ENCODE results near the gene PMS2.
A peak's percentile ranks its signal among the peaks of the same experiment; 100 is the strongest.
"Not testable (repeated sequence)": the region's sequence is repeated elsewhere in the genome, so short reads cannot be mapped to it uniquely, and the experiment has no call there.

The PMS2 gene, protein sequence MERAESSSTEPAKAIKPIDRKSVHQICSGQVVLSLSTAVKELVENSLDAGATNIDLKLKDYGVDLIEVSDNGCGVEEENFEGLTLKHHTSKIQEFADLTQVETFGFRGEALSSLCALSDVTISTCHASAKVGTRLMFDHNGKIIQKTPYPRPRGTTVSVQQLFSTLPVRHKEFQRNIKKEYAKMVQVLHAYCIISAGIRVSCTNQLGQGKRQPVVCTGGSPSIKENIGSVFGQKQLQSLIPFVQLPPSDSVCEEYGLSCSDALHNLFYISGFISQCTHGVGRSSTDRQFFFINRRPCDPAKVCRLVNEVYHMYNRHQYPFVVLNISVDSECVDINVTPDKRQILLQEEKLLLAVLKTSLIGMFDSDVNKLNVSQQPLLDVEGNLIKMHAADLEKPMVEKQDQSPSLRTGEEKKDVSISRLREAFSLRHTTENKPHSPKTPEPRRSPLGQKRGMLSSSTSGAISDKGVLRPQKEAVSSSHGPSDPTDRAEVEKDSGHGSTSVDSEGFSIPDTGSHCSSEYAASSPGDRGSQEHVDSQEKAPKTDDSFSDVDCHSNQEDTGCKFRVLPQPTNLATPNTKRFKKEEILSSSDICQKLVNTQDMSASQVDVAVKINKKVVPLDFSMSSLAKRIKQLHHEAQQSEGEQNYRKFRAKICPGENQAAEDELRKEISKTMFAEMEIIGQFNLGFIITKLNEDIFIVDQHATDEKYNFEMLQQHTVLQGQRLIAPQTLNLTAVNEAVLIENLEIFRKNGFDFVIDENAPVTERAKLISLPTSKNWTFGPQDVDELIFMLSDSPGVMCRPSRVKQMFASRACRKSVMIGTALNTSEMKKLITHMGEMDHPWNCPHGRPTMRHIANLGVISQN

DNA sequence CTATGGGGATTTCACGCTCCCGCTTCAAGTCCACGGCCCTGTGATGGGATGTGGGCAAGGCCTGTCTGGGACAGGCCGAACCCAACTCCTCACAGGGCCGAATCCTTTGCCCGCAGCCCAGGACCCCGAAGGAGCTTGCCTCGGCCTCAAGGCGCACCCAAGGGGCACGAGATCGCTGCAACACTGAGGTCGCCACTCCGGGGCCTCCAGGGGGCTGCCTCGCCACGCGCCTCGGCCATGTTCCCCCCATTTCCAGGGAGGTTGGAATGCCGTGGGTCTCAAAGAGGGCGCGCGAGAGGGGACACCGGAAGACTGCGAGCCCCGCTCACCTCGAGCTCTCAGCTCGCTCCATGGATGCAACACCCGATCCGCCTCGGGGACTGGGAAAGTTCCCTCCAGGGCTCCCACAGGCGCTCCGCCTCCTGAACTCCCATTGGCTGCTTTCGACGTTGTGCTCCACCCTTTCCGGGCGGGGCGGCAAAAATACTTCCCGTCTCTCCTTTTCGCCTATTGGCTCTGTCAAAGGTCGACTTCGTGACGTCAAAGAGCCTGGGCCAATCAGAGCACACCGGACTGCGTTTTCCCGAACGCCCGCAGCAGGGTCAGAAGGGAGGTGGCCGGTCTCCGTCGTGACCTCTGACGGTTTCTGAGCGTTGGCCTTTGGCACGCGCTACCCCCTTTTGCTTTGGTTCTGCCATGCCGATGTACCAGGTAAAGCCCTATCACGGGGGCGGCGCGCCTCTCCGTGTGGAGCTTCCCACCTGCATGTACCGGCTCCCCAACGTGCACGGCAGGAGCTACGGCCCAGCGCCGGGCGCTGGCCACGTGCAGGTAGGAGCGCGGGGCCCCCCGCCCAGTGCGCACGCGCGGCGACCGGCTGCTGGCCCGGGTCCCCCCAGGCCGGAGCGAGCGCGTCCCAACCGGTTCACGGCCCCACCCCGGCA, at the start of gene PMS2, which contains the start of gene AIMP2:
Gene PMS2, minus strand, starts transcription at position 382 of the 944 bp plus-strand sequence. Its CDS starts 30 bp downstream, at position 352.
Gene AIMP2, plus strand, starts transcription at position 605 of the 944 bp plus-strand sequence. Its CDS starts 92 bp downstream, at position 697.
- DNase-seq: peak; percentile 99

DNA sequence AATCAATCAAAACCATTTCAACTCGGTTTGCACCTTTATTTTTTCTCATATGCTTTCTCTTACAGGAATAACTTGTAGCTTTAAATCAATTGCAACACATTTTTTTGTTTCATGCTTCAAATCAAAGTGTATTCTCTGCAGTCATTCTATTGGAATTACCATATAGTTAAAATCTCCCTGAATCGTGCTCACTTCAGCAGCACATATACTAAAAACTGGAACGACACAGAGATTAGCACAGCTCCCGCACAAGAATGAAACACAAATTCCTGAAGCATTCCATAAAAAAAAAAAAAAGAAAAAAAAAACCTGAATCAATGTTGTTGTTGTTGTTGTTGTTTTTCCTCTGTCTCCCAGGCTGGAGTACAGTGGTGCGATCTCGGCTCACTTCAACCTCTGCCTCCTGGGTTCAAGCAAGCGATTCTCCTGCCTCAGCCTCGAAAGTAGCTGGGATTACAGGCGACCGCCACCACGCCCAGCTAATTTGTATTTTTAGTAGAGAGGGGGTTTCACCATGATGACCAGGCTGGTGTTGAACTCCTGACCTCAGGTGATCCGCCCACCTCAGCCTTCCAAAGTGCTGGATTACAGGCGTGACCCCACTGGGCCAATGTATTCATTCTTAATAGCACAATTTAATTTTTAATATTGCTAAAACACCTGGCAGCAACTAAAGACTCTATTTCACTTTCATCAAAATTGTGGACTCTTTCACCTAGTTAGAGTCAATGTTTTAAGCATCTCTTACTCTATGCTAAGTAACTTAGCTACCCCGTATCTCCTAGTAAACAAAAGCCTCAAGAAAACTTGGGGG, 48.7 kb upstream of the PMS2 start:
- DNase-seq: no peak

DNA sequence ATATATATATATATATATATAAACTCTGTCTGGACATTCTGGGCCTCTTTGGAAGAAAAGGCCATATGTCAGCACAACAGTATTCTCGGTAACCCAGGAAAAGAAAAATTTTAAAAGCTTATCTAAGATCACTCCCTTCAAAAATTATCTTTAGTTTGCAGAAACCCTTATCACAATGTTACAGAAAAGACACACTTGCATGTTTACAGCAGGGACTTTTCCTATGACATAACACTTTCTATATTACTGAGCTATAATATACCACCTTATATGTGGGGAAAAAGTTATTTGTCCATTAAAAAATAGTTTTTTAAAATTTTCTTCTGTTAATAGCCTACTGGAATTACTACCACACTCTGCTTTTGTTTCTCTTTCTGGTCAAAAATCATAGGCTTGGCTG, 47.8 kb upstream of the PMS2 start:
- DNase-seq: no peak

DNA sequence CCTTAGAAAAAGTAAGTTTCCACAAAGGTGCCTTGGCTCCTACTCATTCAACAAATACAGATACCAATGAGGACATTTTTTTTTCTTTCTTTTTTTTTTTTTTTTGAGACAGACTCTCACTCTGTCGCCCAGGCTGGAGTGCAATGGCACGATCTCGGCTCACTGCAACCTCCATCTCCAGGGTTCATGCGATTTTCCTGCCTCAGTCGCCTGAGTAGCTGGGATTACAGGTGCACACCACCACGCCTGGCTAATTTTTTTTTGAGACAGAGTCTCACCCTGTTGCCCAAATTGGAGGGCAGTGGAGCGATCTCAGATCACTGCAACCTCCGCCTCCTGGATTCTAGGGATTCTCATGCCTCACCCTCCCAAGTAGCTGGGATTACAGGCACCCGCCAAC, 42.3 kb upstream of the PMS2 start:
- not testable (repeated sequence) for DNase-seq

DNA sequence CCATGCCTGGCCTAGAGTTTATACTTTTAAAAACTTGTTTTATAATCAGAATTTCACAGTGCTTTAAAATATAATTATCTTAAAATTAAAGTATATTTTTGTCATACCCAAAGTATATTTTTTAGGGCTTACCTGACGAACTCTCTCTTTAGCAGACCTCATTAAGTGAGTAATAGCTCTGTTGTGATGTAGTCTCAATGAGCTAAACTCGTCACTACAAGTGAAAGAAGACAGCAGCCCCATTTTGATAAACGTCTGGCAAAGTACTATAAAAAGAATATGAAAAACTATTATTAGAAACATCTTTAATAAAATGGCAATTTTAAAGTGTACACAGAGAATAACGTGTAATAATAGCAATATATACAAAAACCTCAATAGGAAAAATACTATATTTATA, 40.9 kb upstream of the PMS2 start:
- no peak for DNase-seq

DNA sequence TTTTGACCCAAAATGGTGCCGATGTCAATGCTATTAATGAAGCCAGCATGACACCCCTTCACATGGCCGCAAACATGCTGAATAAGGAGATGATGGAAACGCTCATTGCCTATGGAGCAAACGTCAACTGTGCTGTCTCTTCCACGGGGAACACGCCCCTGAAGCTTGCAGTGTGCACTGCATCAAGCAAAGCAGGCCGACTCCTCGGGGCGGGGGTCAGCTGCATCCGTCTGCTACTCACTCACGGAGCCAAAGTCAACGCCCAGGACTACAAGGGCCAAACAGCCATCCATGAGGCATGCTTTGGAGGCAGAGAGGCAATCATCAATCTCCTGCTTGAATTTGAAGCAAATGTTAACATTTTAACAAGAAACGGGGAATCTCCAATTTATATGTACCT, 26.8 kb upstream of the PMS2 start:
- no peak for DNase-seq

DNA sequence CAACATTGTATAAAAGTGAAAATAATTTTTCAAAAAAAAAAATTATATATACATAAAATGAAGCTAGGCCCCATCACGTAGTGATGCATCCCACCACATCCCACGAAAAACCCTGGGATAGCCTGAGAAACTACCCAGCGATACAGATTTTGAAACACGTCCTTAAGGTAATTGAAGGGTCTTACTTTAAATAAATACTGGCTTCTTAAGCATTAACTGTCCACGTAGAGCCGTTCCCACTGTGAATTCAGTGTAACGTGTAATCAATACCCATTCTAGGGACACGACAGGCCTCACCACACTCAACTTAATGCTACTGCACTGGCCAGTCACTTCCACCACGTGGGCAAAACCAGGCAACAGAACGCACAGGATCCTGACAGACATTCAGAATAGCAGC, 26.3 kb upstream of the PMS2 start:
- no peak for DNase-seq

DNA sequence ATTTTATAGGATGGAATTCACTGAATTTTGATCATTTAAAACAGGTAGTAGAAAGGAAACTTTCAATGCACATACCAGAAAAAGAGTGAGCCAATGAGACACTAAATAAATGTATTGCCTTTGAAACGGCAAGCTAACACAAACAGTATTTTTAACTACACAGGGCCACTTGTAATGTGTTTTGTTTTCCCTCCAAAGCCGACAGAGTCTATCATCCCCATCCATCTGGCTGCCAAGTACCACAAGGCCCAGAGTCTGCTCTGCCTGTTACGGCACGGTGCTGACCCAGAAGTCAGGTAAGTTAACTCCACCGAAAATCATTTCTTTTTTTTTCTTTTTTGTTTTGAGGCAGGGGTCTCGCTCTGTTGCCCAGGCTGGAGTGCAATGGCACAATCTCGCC, 23.8 kb upstream of the PMS2 start:
- no peak for DNase-seq

DNA sequence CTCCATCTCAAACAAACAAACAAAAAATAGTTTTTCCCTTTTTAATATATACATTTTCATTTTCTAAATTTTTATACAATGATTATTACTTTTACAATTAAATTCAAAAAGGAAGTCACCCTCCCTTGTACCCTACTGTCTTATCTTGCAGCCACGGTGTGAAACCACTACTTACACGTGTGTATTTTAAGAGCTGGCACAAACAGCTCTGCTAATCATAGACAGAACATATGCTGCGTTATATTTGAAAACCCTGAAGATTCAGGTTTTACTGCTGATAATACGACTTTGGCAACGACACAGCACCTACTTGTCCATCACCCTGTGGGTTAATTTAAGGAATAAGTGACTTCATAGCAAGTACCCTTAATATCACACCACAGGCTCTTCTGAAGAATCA, 23.3 kb upstream of the PMS2 start:
- no peak for DNase-seq

DNA sequence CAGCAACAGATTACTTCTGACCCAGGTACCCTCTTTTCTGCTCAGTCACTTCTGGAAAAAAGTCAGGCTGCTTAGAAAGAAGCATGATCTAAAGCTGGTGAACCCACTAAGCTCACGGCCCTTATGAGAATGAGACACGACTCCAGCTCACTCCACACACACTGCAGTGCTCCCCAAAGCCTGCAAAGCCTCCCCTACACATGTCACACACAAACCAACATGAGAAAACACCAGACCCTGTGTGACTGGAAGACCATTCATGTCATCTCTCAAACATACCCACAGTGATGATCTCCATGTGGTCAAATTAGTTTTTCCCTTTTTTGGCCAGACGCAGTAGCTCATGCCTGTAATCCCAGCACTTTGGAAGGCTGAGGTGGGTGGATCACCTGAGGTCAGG, 22.7 kb upstream of the PMS2 start:
- no peak for DNase-seq

DNA sequence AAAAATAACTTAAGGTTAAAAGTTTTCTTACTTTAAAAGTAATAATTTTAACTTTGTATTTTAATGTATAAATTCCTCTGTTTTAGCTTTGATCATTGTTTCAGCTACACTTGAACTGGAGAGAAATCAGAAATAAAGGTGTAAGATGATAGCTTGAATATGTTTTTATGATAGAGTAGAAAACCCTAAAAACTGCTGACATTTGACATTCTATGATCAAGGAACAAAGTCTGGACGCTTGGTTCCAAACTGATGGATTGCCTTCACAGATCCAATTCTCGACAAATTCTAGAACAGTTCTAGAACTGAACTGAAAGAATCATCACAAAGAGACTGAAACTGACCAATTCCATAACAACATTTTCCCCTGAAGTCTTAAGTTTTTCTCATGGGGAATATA, 22.1 kb upstream of the PMS2 start, which contains the start of gene ANKRD61:
Gene ANKRD61, plus strand, starts transcription at position 389 of the 400 bp plus-strand sequence. Its CDS starts 0 bp downstream, at position 389.
- no peak for DNase-seq

DNA sequence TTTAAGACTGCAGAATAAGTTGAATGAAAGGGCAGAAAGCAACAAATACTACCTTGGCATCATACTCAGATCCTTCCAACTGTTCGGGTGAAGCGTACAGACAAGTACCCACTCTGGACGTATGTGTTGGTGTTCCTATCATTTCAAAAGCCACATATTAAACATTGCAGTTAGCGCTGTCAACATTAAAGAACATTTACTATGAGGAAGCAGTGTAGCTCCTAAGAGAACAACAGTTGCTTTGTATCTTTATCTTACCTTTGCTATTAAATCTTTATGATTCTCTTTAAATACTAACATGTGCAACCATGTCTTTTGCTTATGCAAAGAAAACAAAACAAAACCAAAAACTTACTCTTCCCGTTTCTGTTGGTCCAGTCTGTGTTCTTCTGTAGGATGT, 19.7 kb upstream of the PMS2 start:
- DNase-seq: no peak

DNA sequence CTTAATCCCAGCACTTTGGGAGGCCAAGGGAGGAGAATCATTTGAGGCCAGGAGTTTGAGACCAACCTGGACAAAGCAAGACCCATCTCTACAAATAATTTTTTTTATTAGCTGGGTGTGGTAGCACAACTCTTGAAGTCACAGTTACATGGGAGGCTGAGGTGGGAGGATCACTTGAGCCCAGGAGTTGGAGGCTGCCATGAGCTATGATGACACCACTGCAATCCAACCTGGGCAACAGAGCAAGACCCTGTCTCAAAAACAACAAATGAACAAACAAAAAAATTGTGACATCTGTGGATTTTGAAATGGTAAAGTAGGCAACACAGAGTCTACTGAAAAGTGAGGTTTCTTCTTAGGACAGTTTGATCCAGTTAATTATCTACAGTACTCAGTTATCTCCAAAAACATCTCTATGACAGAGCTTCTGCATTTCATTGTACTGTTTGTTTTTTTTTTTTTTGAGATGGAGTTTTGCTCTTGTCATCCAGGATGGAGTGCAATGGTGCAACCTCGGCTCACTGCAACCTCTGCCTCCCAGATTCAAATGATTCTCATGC, 19.0 kb upstream of the PMS2 start:
- DNase-seq: no peak

DNA sequence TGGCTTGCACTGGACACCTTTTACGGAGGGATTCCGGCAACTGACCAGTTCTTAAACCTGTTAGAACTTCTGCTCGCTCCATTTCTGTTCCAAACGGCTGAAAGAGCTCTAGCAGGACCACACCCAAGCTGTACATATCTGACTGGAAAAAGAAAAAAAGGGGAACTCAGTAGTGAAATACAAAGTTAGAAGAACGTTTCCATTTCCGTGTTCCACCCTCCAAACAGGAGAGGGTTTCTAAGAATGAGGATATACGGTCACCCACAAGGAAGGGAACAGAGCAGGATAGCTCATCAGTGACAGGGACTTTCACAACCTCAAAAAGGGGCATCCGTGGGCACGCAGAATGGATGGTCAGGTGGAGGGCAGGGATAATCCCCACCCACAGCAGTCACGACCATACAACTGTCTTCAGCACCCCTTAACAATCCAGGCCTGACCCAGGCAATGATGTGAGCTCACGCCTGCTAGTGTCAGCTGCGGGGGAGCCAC, 18.0 kb upstream of the PMS2 start:
- DNase-seq: no peak

DNA sequence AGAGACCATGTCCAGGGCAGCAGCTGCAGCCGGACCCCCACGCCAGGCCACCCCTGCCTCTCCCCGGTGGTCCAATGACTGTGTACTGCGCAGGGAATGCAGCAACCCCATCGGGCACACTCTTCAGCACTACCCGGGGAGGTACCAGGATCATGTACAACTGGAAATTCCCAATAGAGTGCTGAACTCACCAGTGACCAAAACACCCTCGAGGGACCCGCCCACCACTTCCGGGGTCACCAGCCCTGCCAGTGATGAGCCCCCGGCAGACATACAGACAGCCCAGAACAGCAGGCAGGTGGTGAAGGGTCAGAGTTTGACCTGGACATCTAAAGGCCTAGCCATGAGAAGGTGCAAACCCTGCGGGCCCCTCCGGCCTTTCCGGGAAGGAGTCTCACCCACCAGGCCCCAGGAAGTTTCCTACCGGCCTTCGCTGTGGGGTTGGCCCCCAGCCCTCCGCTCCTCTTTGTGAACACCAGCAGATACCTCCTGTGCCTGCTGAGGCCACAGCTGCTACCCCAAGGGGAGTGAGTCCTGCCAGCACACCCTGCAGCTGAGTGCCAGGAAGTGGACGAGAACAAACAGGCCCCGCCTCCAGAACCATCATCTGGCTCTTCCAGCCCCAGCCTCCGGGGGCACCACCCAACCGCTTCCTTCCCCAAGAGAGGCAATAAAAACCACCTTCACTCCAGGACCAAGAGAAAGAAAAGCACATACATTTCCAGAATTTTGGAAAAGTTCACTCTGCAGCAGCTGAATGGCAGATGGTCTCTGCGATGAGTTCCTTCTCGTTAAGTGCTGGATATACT, 17.4 kb upstream of the PMS2 start:
- peak; percentile 85 for DNase-seq

DNA sequence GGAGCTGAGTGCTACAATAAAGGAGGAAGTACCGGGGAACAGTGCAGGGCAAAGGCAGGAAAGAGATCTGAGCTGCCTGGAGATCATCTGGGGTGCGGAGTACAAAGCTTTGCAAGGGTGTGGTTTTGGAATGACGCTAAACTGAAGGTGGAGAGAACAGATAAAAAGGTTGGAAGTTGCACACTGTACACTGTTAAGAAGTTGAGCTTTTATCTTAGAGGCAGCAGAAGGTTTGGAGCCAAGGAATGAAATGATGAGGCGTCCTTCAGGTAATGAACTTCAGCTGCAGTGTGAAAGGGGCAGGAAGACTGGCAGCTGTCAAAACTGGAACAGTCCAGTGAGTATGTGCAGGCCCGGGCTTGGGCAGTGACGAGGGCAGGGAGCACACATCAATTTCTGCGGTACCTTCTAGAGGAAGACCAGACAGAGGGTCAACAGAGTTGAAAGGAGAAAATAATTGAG, 15.2 kb upstream of the PMS2 start:
- no peak for DNase-seq

DNA sequence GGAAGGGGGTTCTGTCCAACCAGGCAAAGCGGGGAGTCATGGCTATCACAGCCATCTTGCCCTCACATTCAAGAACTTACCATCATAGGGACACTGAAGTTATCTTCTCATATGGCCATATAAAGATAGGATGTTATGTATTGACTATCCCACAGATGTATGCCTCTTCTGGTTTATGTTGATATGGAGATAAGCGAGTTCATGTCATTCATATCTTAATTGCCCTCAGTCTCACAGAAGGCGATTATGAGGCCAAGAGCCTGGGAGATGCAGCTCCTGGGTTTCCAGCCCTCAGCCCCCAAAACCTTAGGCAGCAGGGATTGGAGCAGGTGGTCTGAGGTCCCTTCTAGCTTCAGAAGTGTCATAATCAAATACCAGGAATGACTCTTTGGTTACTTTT, 13.9 kb upstream of the PMS2 start:
- DNase-seq: no peak

DNA sequence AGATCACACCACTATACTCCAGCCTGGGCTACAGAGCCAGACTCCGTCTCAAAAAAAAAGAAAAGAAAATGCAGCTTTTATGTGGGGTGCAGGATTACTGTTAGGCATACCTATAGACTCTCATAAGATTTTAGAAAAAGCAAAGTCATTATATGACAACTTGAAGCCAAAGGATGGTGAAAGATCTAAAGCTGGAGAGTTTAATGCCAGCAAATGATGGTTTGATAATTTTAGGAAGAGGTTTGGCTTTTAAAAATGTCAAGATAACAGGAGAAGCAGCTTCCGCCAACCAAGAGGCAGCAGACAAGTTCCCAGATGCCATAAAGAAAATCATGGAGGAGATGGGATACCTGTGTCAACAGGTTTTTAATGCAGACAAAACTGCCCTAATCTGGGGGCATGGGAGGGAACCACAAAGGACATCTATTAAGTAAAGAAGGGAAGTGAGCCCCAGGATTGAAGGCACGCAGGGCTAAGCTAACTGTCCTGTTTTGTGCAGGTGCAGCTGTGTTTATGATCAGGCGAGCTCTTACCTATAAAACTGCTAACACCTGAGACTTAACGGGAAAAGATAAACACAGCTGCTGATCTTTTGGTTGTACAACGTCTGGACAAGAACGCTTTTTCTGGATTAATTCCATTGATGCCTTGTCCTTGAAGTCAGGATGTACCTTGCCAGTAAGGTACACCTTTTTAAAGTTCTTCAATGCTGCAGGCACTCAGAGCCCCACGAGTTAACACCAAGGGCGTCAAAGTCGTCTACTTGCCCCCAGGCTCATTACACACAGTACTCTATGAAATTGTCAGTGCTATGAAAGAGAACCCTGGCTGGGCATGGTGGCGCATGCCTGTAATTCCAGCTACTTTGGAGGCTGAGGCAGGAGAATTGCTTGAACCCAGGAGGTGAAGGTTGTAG, 11.8 kb upstream of the PMS2 start:
- peak; percentile 38 for DNase-seq

DNA sequence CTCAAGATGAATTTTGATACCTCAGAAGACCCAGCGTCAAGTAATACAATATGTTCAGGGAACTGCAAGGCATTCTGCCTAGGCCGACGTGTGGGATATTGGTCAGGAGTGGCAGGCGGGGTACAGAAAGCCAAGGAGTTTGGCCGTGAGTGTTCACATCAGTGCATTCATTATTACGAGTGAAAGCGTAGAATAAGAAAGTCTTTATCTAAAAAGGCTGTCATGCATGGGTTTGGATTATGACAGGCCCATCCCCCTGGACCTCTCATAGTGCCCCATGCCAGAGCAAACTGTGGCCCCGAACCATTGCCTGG, 7.8 kb upstream of the PMS2 start:
- DNase-seq: no peak

Data from SHP77 treated with DMSO at 0.1 percent for 48 hours (cell line).